Loucy (cell line): Measurements from ENCODE around the gene CUEDC1.

Experiments used
- H2AFZ ChIP-seq: fragments of 200-600 bp; sonication (generic); 2 replicates; pipeline ENCODE4 v1.6.0; 2016; ENCODE audit warnings: antibody characterized with exemption, mild to moderate bottlenecking, low read length, moderate library complexity
- H3F3A ChIP-seq: fragments of 200-600 bp; 2 replicates; pipeline ENCODE4 v1.6.0; 2016; ENCODE audit warnings: antibody characterized with exemption, low read depth, mild to moderate bottlenecking
- H3K27me3 ChIP-seq: fragments of 200-600 bp; sonication (generic); 2 replicates; pipeline ENCODE4 v1.6.1; 2014; ENCODE audit warnings: low read length, mild to moderate bottlenecking; ENCODE audit not compliant: insufficient read depth, poor library complexity, severe bottlenecking
- H3K36me3 ChIP-seq: fragments of 200-600 bp; sonication (generic); 2 replicates; pipeline ENCODE4 v1.6.1; 2016; ENCODE audit warnings: low read length; ENCODE audit not compliant: insufficient read depth
- H3K4me1 ChIP-seq: fragments of 200-600 bp; sonication (generic); 2 replicates; pipeline ENCODE4 v1.5.1; 2014; ENCODE audit warnings: low read length, mild to moderate bottlenecking; ENCODE audit not compliant: insufficient read depth, poor library complexity, severe bottlenecking
- H3K4me2 ChIP-seq: fragments of 200-600 bp; sonication (generic); 2 replicates; pipeline ENCODE4 v1.6.0; 2014; ENCODE audit warnings: antibody characterized with exemption, low read length, low read depth, mild to moderate bottlenecking; ENCODE audit not compliant: poor library complexity, severe bottlenecking
- H3K4me3 ChIP-seq: fragments of 200-600 bp; sonication (generic); 2 replicates; pipeline ENCODE4 v1.5.1; 2014; ENCODE audit warnings: low read length, mild to moderate bottlenecking, mixed read lengths; ENCODE audit not compliant: poor library complexity, severe bottlenecking
- H3K79me2 ChIP-seq: fragments of 200-600 bp; sonication (generic); 2 replicates; pipeline ENCODE4 v1.6.1; 2014; ENCODE audit warnings: low read length; ENCODE audit not compliant: insufficient read depth
- H3K9ac ChIP-seq: fragments of 200-600 bp; sonication (generic); 2 replicates; pipeline ENCODE4 v1.6.0; 2014; ENCODE audit warnings: mild to moderate bottlenecking, low read depth, low read length, moderate library complexity; ENCODE audit not compliant: poor library complexity, severe bottlenecking
- H3K9me2 ChIP-seq: fragments of 200-600 bp; sonication (generic); replicated peaks from 2 replicates; pipeline ENCODE4 v1.6.1; 2016; ENCODE audit warnings: low read depth, low read length, mixed read lengths
- H3K9me3 ChIP-seq: fragments of 200-600 bp; sonication (generic); 2 replicates; pipeline ENCODE4 v1.6.1; 2014; ENCODE audit warnings: mild to moderate bottlenecking, antibody characterized with exemption, low read length, low read depth; ENCODE audit not compliant: insufficient read depth
- H4K20me1 ChIP-seq: fragments of 200-600 bp; sonication (generic); 2 replicates; pipeline ENCODE4 v1.6.0; 2014; ENCODE audit warnings: antibody characterized with exemption, low read length, mild to moderate bottlenecking; ENCODE audit not compliant: insufficient read depth, poor library complexity, severe bottlenecking
- EZH2phosphoT487 ChIP-seq: fragments of 200-600 bp; IDR thresholded peaks from 2 replicates; pipeline ENCODE4 v1.6.1; 2018; ENCODE audit warnings: antibody characterized with exemption, mild to moderate bottlenecking, moderate library complexity, borderline replicate concordance
- TF ChIP-seq, protein P1 (sequence below): fragments of 200-600 bp; sonication (generic); conservative IDR thresholded peaks from 2 replicates; pipeline ENCODE4 v1.5.1; 2014; ENCODE audit warnings: mild to moderate bottlenecking, antibody characterized with exemption, low read length

The CUEDC1 gene

DNA sequence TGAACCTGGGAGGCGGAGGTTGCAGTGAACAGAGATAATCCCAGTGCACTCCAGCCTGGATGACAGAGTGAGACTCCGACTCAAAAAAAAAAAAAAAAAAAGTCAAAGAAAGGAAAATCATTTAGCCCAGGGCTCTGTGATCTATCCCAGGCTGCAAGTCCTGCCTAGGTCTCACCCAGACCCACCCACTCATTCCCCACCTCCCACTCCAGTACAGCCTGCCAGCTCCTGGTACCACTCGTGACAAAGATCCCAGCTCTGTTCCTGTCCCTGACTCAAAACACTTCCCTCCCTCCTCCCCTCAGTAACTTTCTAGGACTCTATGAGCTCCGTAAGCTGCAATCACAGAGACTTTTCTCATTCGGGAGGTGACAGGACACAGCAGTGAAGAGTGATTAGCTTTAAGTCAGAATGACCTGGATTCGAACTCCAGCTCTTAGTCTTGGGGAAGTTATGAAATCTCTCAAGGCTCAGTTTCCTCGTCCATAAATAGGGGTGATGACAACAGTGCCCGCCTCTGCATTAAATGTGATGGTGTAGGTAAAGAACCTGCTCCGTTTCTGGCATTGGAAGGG is 77.3 kb downstream of the CUEDC1 start:
- no peaks in the 10 kb centered on the region for H3K36me3 ChIP-seq
- H3K9ac ChIP-seq: no peak overlapping the region
- TF ChIP-seq, protein P1, sequence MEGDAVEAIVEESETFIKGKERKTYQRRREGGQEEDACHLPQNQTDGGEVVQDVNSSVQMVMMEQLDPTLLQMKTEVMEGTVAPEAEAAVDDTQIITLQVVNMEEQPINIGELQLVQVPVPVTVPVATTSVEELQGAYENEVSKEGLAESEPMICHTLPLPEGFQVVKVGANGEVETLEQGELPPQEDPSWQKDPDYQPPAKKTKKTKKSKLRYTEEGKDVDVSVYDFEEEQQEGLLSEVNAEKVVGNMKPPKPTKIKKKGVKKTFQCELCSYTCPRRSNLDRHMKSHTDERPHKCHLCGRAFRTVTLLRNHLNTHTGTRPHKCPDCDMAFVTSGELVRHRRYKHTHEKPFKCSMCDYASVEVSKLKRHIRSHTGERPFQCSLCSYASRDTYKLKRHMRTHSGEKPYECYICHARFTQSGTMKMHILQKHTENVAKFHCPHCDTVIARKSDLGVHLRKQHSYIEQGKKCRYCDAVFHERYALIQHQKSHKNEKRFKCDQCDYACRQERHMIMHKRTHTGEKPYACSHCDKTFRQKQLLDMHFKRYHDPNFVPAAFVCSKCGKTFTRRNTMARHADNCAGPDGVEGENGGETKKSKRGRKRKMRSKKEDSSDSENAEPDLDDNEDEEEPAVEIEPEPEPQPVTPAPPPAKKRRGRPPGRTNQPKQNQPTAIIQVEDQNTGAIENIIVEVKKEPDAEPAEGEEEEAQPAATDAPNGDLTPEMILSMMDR: no peak
- no peak for TF ChIP-seq EZH2phosphoT487
- no peak overlapping the region for H3K4me2 ChIP-seq
- H2AFZ ChIP-seq: no peak overlapping the region
- no peaks in the 10 kb centered on the region for H4K20me1 ChIP-seq
- no peaks in the 10 kb centered on the region for H3K9me3 ChIP-seq
- H3K4me3 ChIP-seq: no peak overlapping the region
- no peaks in the 10 kb centered on the region for H3K27me3 ChIP-seq
- H3K79me2 ChIP-seq: no peaks in the 10 kb centered on the region
- peaks cover 54% of the 10 kb centered on the region for H3K4me1 ChIP-seq
- 0 out of 2 replicates have a peak, but pooled peaks cover 4% of the 10 kb centered on the region for H3F3A ChIP-seq
- no peaks in the 10 kb centered on the region for H3K9me2 ChIP-seq

DNA sequence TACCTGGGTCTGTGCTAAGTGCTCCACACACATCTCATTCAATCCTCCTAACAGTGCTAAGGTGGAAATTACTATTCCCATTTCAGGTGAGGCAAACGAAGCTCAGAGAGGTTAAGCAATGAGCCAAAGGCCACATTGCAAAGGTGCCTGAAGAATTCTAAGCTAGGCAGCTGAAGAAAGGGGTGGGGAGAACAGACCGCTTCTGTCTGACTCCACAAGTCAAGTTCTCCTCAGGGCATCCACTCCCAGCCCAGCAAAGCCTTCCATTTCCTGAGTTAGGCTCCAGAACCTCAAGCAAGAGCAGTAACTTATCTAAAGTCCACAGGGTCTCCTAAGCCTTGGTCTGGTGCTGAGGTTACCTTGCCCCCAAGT is 78.4 kb downstream of the CUEDC1 start:
- Histone ChIP-seq H3K9ac (peak overlapping the region; percentile 34), H3K9me3 (no peaks in the 10 kb centered on the region), H3K9me2 (no peaks in the 10 kb centered on the region), H3K4me1 (peaks cover 63% of the 10 kb centered on the region), H3K4me3 (peak overlapping the region; percentile 7), H3F3A (0 out of 2 replicates have a peak, but pooled peaks cover 4% of the 10 kb centered on the region), H2AFZ (no peak overlapping the region), H3K27me3 (no peaks in the 10 kb centered on the region), H3K36me3 (no peaks in the 10 kb centered on the region), H3K79me2 (no peaks in the 10 kb centered on the region), H4K20me1 (no peaks in the 10 kb centered on the region), H3K4me2 (peak overlapping the region; percentile 52)
- no peak for TF ChIP-seq EZH2phosphoT487
- TF ChIP-seq, protein P1: no peak

DNA sequence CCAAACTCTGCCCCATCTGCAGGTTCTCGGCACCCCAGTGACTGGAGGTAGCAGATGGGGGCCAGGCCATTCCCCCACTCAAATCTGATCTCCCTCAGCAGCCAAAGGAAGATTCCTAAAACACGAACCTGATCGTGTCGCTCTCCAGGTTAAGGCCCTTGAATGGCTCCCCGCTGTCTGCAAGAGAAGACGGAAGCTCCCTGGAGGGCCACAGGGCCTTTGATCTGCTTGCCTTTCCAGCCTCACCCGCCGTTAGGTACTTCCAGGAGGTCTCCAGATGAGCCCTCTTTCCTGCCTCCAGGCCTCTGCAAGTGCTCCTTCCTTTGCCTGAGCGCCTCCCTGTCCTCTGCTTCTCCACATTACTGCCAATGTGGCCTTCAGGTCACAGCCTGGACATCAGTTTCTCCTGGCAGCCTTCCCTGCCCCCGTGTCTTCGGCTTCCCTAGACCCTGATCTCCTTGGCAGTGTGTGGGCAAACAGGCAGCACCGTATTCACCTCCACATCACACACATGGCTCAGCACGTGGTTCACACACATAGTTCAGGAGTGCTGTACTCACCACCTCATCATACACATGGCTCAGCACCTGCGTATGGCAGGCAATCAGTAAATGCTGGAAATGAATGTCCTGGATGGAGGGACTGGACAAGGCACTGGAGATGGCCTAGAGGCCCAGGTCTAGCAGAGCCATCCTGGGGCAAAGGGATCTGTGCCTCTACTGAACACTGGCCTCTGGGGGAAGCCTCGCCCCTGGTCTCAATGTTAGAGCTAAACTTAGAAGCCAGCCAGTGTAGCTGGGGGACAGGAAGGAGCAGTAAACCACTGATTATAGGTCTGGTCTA is 79.0 kb downstream of the CUEDC1 start:
- TF ChIP-seq, protein P1: no peak
- no peak for TF ChIP-seq EZH2phosphoT487
- Histone ChIP-seq H4K20me1 (no peaks in the 10 kb centered on the region), H3K4me3 (no peak overlapping the region), H3F3A (0 out of 2 replicates have a peak, but pooled peaks cover 4% of the 10 kb centered on the region), H3K9me2 (no peaks in the 10 kb centered on the region), H3K9me3 (no peaks in the 10 kb centered on the region), H3K27me3 (no peaks in the 10 kb centered on the region), H3K4me2 (peak overlapping the region; percentile 52), H3K79me2 (no peaks in the 10 kb centered on the region), H3K9ac (peak overlapping the region; percentile 34), H3K4me1 (peaks cover 63% of the 10 kb centered on the region), H3K36me3 (no peaks in the 10 kb centered on the region), H2AFZ (peak overlapping the region; percentile 4; the same call in 1 of the 2 replicates)
